Subcutaneous adipose tissue (tissue), 4 donors: ENCODE data around the gene SPRN. TPM values are rescaled to one million over a fixed set of nuclear protein-coding genes. Genes with fewer than 3 reads are reported as not detected.

Experiments
- total RNA-seq, 4 donors: library from RNA; depleted of rRNA; stranded (reverse); fragments of >200 nt; gene quantifications; one replicate each; pipeline ENCODE4 v1.1.0, GENCODE V29; 2016
- TF ChIP-seq, protein P1 (sequence below): fragments of 450-650 bp; IDR thresholded peaks from one replicate; pipeline ENCODE4 v1.5.1; 2016; ENCODE audit warnings: low read depth, mild to moderate bottlenecking, control low read depth, antibody characterized with exemption, moderate library complexity

The SPRN gene
- total RNA-seq, 4 donors from 2014 or later = not detected

DNA sequence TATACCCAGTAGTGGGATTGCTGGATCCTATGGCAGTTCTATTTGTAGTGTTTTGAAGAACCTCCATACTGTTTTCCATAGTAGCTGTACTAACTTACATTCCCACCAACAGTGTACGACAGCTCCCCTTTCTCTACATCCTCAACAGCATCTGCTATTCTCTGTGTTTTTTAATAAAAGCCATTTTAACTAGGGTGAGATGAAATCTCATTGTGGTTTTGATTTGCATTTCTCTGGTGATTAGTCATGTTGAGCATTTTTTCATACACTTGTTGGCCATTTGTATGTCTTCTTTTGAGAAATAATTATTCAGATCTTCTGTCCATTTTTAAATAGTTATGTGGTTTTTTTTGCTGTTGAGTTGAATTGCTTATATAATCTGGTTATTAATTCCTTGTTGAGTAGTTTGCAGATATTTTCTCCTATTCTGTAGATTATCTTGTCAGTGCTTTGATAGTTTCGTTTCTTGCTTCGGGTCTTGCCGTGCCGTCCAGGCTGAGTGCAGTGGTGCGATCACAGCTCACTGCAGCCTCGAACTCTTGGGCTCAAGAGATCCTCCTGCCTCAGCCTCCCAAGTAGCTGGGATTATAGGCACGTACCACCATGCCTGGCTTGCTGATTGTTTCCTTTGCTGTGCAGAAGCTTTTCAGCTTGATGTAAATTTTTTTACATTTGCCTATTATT, 18.4 kb downstream of the SPRN start:
- TF ChIP-seq, protein P1, sequence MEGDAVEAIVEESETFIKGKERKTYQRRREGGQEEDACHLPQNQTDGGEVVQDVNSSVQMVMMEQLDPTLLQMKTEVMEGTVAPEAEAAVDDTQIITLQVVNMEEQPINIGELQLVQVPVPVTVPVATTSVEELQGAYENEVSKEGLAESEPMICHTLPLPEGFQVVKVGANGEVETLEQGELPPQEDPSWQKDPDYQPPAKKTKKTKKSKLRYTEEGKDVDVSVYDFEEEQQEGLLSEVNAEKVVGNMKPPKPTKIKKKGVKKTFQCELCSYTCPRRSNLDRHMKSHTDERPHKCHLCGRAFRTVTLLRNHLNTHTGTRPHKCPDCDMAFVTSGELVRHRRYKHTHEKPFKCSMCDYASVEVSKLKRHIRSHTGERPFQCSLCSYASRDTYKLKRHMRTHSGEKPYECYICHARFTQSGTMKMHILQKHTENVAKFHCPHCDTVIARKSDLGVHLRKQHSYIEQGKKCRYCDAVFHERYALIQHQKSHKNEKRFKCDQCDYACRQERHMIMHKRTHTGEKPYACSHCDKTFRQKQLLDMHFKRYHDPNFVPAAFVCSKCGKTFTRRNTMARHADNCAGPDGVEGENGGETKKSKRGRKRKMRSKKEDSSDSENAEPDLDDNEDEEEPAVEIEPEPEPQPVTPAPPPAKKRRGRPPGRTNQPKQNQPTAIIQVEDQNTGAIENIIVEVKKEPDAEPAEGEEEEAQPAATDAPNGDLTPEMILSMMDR = no peak

DNA sequence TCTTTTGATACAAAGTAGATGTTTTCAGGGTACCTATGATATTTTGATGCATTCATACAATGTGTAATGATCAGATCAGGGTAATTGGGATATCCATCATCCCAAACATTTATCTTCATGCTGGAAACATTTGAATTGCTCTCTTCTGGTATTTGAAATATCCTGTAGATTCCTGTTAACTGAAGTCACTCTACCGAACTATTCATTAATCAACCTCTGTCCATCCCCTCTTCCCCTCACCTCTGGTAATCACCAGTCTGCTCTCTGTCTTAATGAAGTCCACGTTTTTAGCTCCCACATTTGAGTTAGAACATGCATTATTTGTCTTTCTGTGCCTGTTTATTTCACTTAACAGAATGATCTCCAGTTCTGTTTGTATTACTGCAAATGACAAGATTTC, 19.2 kb downstream of the SPRN start:
- TF ChIP-seq, protein P1 = no peak

DNA sequence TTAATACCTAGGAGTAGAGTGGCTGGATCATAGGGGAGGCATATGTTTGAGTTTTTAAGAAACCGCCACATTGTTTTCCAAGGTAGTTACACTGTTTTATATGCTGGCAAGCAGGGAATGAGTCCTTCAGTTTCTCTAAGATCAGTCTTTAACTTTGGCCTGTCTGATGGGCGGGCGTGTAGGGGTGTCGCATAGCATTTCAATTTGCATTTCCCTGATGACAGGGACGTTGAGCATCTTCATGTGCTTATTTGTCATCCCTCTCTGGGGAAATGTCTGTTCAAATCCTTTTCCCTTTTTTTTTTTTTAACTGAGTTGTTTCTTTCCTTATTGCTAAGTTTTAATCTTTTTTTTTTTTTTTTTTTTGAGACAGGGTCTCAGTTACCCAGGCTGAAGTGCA, 20.6 kb downstream of the SPRN start:
- TF ChIP-seq, protein P1 = no peak

DNA sequence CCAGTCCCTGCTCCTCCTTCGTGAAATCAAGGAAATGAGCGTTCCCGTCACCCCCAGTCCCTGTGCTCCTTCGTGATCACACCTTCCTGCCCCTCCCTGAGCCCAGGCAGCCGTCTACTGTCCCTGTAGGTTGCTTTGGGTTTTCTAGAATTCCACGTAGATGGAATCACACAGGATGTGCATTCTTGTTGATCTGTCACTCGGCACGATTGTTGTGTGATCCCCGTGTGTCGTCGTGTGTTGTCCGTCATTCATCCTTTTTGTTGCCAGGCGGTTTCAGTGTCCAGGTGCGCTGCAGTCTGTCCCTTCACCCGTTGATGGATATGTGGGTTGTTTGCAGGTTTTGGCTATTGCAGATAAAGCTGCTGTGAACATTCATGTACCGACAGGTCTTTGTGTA, 21.1 kb downstream of the SPRN start:
- TF ChIP-seq, protein P1 = no peak

DNA sequence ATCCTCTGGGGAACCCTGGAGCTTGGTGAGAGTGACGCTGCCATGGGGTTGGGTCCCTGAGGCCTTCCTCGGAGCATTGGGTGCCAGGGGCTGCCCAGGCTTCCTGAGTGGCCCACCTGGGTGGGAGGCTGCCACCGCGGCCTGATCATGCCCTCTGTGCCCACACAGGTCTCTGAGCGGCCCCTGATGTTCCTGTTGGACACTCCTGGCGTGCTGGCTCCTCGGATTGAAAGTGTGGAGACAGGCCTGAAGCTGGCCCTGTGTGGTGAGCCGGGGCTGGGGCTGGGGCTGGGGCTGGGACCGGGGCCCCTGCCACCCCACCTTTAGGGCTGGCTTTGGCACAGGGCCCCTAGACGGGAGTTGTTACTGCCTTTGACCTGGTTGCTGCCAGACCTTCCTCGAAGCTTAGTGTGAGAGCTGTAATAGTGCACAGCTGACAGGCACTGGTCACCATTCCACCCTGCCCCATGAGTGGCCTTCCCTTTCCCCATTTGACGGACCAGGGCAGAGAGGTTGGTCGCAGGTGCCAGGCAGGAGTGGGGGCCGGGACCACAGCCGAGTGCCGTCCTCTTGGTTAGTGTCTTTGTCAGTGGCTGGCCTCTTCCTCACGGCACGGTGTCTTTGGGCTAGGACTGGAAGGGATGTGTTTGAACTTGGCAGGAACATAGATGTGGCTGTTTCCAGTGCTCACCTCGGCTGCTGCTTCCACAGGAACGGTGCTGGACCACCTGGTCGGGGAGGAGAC, 22.3 kb downstream of the SPRN start:
- TF ChIP-seq, protein P1 = no peak

DNA sequence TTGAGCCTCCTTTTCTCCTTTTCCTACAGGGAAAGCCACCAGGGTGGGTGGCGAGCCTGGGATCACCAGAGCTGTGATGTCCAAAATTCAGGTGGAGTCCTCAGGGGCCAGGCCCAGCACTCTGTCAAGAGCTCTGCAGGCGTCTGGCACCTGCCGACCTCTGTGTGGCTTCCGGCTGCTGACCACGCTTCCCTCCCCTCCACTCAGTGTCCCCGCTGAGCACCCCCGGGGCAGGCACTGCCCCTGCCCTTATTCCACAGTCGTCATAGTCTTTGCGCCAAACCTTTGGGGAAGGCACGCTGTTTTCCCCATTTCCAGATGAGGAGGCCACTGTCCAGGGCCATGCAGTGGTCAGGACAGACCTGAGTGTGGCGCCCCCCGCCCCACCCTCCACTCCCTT, 22.9 kb downstream of the SPRN start:
- TF ChIP-seq, protein P1 = no peak

DNA sequence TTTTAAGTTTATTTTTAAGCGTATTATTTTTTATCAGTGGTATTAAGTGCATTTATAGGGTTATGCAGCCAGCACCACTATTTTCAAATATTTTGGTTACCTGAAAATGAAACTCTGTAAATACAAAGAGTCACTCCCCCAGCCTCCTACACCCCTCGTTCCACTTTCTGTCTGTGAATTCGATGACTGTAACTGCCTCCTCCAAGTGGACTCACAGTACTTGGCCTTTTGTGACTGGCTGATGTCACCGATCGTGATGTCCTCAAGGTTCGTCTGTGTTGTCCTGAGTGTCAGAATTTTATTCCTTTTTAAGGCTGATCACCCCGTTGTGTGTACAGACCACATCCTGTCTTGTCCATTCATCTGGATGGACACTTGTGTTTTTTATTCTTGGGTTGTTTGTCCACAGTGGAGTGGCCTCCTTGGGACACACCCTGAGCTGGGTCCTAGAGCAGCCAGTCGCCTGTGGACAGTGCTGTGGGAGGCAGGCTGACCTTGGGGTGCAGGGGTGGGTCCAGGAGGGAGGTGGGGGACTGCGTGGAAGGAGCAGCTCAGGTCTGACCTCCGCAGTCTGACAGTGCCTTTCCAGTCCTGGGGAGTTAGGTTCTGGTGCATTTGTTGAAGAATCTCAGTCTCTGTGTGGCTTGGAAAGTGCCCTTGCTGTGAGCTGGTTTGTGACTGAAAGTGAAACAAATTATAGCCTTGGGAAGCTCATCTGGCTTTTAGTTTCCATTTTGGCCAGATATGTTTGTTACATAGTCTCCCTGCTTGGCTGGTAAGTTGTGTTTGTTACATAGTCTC, 23.6 kb downstream of the SPRN start:
- TF ChIP-seq, protein P1 = no peak
